Measurements from ENCODE around the gene SH3RF1. TPM values are rescaled to one million over a fixed set of nuclear protein-coding genes. Genes with fewer than 3 reads are reported as not detected.

Gene SH3RF1
- total RNA-seq, 1 experiment from 2014 or later: 59.5 TPM

DNA sequence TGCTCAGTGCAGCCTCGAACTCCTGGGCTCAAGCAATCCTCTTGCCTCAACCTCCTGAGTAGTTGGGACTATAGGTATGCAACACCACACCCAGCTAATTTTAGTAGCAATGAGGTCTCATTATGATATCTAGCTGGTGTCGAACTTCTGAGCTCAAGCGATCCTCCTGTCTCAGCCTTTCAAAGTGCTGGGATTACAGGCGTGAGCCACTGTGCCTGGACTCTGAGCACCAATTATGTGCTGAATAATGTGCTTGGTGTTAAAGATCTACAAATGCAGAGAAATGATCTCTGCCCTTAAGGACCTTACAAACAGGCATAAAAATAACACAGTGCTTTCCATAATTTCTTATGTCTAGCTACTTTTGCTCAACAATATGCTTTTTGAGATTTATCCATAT lies 131.7 kb downstream of the SH3RF1 start:
- RAD21 ChIA-PET (ENCODE audit: low non-redundant PET in 1 of 2, low total read pairs in 2 of 2, uncharacterized antibody in 2 of 2, unreplicated experiment in 2 of 2): no interaction called here
- H3K9me2 ChIP-seq (ENCODE audit: insufficient read depth): no peaks in the 10 kb centered on the region
- CTCF ChIA-PET: no interaction called here
- no TSS peak for BruUV-seq (replicated peaks)
- no peak for TF ChIP-seq POLR2A (IDR thresholded peaks at IDR 0.05; ENCODE audit: borderline replicate concordance, extremely low read depth, insufficient read depth, insufficient read length)
- TF ChIP-seq, protein P1, sequence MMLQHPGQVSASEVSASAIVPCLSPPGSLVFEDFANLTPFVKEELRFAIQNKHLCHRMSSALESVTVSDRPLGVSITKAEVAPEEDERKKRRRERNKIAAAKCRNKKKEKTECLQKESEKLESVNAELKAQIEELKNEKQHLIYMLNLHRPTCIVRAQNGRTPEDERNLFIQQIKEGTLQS (IDR thresholded peaks at IDR 0.05): no peak
- TF ChIP-seq FOSL1 (IDR thresholded peaks at IDR 0.05; ENCODE audit: low read depth): no peak
- no peak for TF ChIP-seq TCF7L2 (IDR thresholded peaks at IDR 0.05; ENCODE audit: borderline replicate concordance, extremely low read depth, insufficient read depth, insufficient read length)
- TF ChIP-seq RAD21 (IDR thresholded peaks at IDR 0.05; ENCODE audit: low read depth): no peak
- TF ChIP-seq ZFX (IDR thresholded peaks at IDR 0.05): no peak
- TF ChIP-seq JUND (IDR thresholded peaks at IDR 0.05): no peak
- TF ChIP-seq POLR2AphosphoS5 (IDR thresholded peaks at IDR 0.05; ENCODE audit: low read depth, low read length): no peak
- POLR2A ChIA-PET: no interaction called here
- H3K4me1 ChIP-seq (ENCODE audit: control insufficient read depth in 1 of 2, insufficient read depth in 2 of 2, low read length in 2 of 2): no peaks in the 10 kb centered on the region
- H3K9ac ChIP-seq (ENCODE audit: low read length): no peak overlapping the region
- no peak overlapping the region for H3K4me3 ChIP-seq (replicated peaks in 1 of 2; ENCODE audit: low read depth in 1 of 2, low read length in 2 of 2)
- peaks cover 9% of the 10 kb centered on the region; the same call in 1 of the 2 replicates for H3K79me2 ChIP-seq (ENCODE audit: insufficient read depth, low read length)
- H3K36me3 ChIP-seq (ENCODE audit: control insufficient read depth in 1 of 2, insufficient read depth in 2 of 2, low read length in 2 of 2): peaks cover 2 to 21% of the 10 kb centered on the region in 2 experiments; a peak in 3 of 4 replicates
- H3K4me2 ChIP-seq (ENCODE audit: low read length): no peak overlapping the region
- ATAC-seq: no peak
- intact Hi-C loops (cut with micrococcal nuclease): no loop called here
- DNase-seq (ENCODE audit: low read depth, low spot score): no peak
- H3K9me3 ChIP-seq (ENCODE audit: control insufficient read depth in 1 of 2, insufficient read depth in 1 of 2, low read depth in 1 of 2, low read length in 2 of 2): no peaks in the 10 kb centered on the region
- H3K27me3 ChIP-seq (ENCODE audit: insufficient read depth, low read length): no peaks in the 10 kb centered on the region
- no peaks in the 10 kb centered on the region for H4K20me1 ChIP-seq (ENCODE audit: insufficient read depth)
- H3K27ac ChIP-seq (ENCODE audit: low read depth, low read length): no peak overlapping the region
- no peak overlapping the region for H2AFZ ChIP-seq (ENCODE audit: low read depth, low read length, poor library complexity, severe bottlenecking)

DNA sequence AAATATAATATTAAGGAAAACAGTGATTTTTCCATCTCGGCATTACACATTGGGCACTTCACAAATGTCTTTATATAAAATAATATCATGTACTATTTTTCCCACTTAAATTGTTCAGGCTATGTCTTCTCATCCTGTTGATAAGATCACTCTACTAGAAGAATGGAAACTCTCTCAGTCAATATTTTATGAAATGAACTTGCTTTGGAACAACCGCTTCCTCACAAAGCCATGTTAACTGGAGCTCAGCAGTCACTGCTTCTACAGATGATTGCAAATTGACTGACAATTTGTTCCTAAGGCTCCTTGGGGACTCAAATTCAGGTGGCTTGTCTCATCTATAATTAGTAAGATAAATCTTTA lies 133.2 kb downstream of the SH3RF1 start:
- no peak overlapping the region for H3K27ac ChIP-seq (ENCODE audit: low read depth, low read length)
- peaks cover 2 to 22% of the 10 kb centered on the region in 2 experiments; a peak in 3 of 4 replicates for H3K36me3 ChIP-seq (ENCODE audit: control insufficient read depth in 1 of 2, insufficient read depth in 2 of 2, low read length in 2 of 2)
- no peaks in the 10 kb centered on the region for H3K9me3 ChIP-seq (ENCODE audit: control insufficient read depth in 1 of 2, insufficient read depth in 1 of 2, low read depth in 1 of 2, low read length in 2 of 2)
- no TSS peak for BruUV-seq (replicated peaks)
- no peaks in the 10 kb centered on the region for H3K27me3 ChIP-seq (ENCODE audit: insufficient read depth, low read length)
- RAD21 ChIA-PET (ENCODE audit: low non-redundant PET in 1 of 2, low total read pairs in 2 of 2, uncharacterized antibody in 2 of 2, unreplicated experiment in 2 of 2): no interaction called here
- no peak overlapping the region for H3K4me3 ChIP-seq (replicated peaks in 1 of 2; ENCODE audit: low read depth in 1 of 2, low read length in 2 of 2)
- POLR2A ChIA-PET: no interaction called here
- CTCF ChIA-PET: no interaction called here
- H4K20me1 ChIP-seq (ENCODE audit: insufficient read depth): no peaks in the 10 kb centered on the region
- H3K4me2 ChIP-seq (ENCODE audit: low read length): no peak overlapping the region
- H3K4me1 ChIP-seq (ENCODE audit: control insufficient read depth in 1 of 2, insufficient read depth in 2 of 2, low read length in 2 of 2): no peaks in the 10 kb centered on the region
- H3K9ac ChIP-seq (ENCODE audit: low read length): no peak overlapping the region
- no peak overlapping the region for H2AFZ ChIP-seq (ENCODE audit: low read depth, low read length, poor library complexity, severe bottlenecking)
- no peak for DNase-seq (ENCODE audit: low read depth, low spot score)
- no peak for ATAC-seq
- H3K79me2 ChIP-seq (ENCODE audit: insufficient read depth, low read length): peaks cover 6% of the 10 kb centered on the region; the same call in 1 of the 2 replicates
- H3K9me2 ChIP-seq (ENCODE audit: insufficient read depth): no peaks in the 10 kb centered on the region
- intact Hi-C loops (cut with micrococcal nuclease): no loop called here
- no peak for TF ChIP-seq YY1 (IDR thresholded peaks at IDR 0.05; ENCODE audit: extremely low read depth, insufficient replicate concordance, low read depth, low read length)
- TF ChIP-seq ELF1 (IDR thresholded peaks at IDR 0.05; ENCODE audit: borderline replicate concordance, low read depth): no peak
- no peak for TF ChIP-seq CBX3 (IDR thresholded peaks at IDR 0.05; ENCODE audit: low read depth)
- TF ChIP-seq, protein P2, sequence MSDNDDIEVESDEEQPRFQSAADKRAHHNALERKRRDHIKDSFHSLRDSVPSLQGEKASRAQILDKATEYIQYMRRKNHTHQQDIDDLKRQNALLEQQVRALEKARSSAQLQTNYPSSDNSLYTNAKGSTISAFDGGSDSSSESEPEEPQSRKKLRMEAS (IDR thresholded peaks at IDR 0.05): no peak
- TF ChIP-seq ZNF274 (IDR thresholded peaks at IDR 0.05; ENCODE audit: low read depth, low read length): no peak
- TF ChIP-seq EZH2 (IDR thresholded peaks at IDR 0.05): no peak
- no peak for TF ChIP-seq ZFX (IDR thresholded peaks at IDR 0.05)
- no peak for TF ChIP-seq EZH2phosphoT487 (IDR thresholded peaks at IDR 0.05; ENCODE audit: borderline replicate concordance)
- TF ChIP-seq SRF (IDR thresholded peaks at IDR 0.05; ENCODE audit: low read depth): no peak
- no peak for TF ChIP-seq RAD21 (IDR thresholded peaks at IDR 0.05; ENCODE audit: low read depth)
- no peak for TF ChIP-seq FOSL1 (IDR thresholded peaks at IDR 0.05; ENCODE audit: low read depth)
- TF ChIP-seq TCF7L2 (IDR thresholded peaks at IDR 0.05; ENCODE audit: borderline replicate concordance, extremely low read depth, insufficient read depth, insufficient read length): no peak
- no peak for TF ChIP-seq POLR2A (IDR thresholded peaks at IDR 0.05; ENCODE audit: borderline replicate concordance, extremely low read depth, insufficient read depth, insufficient read length)
- TF ChIP-seq, protein P3, sequence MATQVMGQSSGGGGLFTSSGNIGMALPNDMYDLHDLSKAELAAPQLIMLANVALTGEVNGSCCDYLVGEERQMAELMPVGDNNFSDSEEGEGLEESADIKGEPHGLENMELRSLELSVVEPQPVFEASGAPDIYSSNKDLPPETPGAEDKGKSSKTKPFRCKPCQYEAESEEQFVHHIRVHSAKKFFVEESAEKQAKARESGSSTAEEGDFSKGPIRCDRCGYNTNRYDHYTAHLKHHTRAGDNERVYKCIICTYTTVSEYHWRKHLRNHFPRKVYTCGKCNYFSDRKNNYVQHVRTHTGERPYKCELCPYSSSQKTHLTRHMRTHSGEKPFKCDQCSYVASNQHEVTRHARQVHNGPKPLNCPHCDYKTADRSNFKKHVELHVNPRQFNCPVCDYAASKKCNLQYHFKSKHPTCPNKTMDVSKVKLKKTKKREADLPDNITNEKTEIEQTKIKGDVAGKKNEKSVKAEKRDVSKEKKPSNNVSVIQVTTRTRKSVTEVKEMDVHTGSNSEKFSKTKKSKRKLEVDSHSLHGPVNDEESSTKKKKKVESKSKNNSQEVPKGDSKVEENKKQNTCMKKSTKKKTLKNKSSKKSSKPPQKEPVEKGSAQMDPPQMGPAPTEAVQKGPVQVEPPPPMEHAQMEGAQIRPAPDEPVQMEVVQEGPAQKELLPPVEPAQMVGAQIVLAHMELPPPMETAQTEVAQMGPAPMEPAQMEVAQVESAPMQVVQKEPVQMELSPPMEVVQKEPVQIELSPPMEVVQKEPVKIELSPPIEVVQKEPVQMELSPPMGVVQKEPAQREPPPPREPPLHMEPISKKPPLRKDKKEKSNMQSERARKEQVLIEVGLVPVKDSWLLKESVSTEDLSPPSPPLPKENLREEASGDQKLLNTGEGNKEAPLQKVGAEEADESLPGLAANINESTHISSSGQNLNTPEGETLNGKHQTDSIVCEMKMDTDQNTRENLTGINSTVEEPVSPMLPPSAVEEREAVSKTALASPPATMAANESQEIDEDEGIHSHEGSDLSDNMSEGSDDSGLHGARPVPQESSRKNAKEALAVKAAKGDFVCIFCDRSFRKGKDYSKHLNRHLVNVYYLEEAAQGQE (IDR thresholded peaks at IDR 0.05; ENCODE audit: low read depth): no peak
- no peak for TF ChIP-seq EGR1 (IDR thresholded peaks at IDR 0.05; ENCODE audit: low read depth)
